Panc1 (cell line): ENCODE measurements around the gene RPS6KA4.

Experiments used
- POLR2AphosphoS5 ChIP-seq: IDR thresholded peaks from 2 replicates; pipeline ENCODE4 v1.6.1; 2012; ENCODE audit warnings: mild to moderate bottlenecking, low read depth, low read length, moderate library complexity
- TCF7L2 ChIP-seq: IDR thresholded peaks from 2 replicates; pipeline ENCODE4 v1.6.1; 2011; ENCODE audit warnings: mild to moderate bottlenecking, low read depth, low read length, inconsistent platforms
- TF ChIP-seq, protein P1 (sequence below): fragments of 450-650 bp; IDR thresholded peaks from 2 replicates; pipeline ENCODE4 v1.5.1; 2017; ENCODE audit warnings: mild to moderate bottlenecking
- TF ChIP-seq, protein P2 (sequence below), 2 experiments: IDR thresholded peaks; 2 replicates each; pipeline ENCODE4 v1.6.1; 2011 to 2012; ENCODE audit warnings: low read depth in 2 of 2, control low read depth in 1 of 2, low read length in 1 of 2, mild to moderate bottlenecking in 1 of 2, moderate library complexity in 1 of 2; ENCODE audit not compliant: insufficient read depth in 1 of 2

GRCh38 chr11:64313491-64314145 lies 45.3 kb upstream of the RPS6KA4 start:
- TF ChIP-seq, protein P1, sequence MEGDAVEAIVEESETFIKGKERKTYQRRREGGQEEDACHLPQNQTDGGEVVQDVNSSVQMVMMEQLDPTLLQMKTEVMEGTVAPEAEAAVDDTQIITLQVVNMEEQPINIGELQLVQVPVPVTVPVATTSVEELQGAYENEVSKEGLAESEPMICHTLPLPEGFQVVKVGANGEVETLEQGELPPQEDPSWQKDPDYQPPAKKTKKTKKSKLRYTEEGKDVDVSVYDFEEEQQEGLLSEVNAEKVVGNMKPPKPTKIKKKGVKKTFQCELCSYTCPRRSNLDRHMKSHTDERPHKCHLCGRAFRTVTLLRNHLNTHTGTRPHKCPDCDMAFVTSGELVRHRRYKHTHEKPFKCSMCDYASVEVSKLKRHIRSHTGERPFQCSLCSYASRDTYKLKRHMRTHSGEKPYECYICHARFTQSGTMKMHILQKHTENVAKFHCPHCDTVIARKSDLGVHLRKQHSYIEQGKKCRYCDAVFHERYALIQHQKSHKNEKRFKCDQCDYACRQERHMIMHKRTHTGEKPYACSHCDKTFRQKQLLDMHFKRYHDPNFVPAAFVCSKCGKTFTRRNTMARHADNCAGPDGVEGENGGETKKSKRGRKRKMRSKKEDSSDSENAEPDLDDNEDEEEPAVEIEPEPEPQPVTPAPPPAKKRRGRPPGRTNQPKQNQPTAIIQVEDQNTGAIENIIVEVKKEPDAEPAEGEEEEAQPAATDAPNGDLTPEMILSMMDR = no peak
- TF ChIP-seq POLR2AphosphoS5 (no peak), TCF7L2 (no peak)
- TF ChIP-seq, protein P2, sequence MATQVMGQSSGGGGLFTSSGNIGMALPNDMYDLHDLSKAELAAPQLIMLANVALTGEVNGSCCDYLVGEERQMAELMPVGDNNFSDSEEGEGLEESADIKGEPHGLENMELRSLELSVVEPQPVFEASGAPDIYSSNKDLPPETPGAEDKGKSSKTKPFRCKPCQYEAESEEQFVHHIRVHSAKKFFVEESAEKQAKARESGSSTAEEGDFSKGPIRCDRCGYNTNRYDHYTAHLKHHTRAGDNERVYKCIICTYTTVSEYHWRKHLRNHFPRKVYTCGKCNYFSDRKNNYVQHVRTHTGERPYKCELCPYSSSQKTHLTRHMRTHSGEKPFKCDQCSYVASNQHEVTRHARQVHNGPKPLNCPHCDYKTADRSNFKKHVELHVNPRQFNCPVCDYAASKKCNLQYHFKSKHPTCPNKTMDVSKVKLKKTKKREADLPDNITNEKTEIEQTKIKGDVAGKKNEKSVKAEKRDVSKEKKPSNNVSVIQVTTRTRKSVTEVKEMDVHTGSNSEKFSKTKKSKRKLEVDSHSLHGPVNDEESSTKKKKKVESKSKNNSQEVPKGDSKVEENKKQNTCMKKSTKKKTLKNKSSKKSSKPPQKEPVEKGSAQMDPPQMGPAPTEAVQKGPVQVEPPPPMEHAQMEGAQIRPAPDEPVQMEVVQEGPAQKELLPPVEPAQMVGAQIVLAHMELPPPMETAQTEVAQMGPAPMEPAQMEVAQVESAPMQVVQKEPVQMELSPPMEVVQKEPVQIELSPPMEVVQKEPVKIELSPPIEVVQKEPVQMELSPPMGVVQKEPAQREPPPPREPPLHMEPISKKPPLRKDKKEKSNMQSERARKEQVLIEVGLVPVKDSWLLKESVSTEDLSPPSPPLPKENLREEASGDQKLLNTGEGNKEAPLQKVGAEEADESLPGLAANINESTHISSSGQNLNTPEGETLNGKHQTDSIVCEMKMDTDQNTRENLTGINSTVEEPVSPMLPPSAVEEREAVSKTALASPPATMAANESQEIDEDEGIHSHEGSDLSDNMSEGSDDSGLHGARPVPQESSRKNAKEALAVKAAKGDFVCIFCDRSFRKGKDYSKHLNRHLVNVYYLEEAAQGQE (IDR thresholded peaks at IDR 0.05; ENCODE audit: insufficient read depth in 1 of 2, low read depth in 2 of 2, low read length in 1 of 2) = no peak
